C4-2B (cell line): Measurements from ENCODE around the gene VASN.

Experiments used
- ZFX ChIP-seq: fragments of 450-650 bp; IDR thresholded peaks from 2 replicates; pipeline ENCODE4 v1.6.1; 2017
- TF ChIP-seq, protein P1 (sequence below): fragments of 450-650 bp; conservative IDR thresholded peaks from 2 replicates; pipeline ENCODE4 v1.5.1; 2017; ENCODE audit warnings: mild to moderate bottlenecking

GRCh38 chr16:4364196-4365013 lies 7.2 kb upstream of the VASN start:
- TF ChIP-seq, protein P1, sequence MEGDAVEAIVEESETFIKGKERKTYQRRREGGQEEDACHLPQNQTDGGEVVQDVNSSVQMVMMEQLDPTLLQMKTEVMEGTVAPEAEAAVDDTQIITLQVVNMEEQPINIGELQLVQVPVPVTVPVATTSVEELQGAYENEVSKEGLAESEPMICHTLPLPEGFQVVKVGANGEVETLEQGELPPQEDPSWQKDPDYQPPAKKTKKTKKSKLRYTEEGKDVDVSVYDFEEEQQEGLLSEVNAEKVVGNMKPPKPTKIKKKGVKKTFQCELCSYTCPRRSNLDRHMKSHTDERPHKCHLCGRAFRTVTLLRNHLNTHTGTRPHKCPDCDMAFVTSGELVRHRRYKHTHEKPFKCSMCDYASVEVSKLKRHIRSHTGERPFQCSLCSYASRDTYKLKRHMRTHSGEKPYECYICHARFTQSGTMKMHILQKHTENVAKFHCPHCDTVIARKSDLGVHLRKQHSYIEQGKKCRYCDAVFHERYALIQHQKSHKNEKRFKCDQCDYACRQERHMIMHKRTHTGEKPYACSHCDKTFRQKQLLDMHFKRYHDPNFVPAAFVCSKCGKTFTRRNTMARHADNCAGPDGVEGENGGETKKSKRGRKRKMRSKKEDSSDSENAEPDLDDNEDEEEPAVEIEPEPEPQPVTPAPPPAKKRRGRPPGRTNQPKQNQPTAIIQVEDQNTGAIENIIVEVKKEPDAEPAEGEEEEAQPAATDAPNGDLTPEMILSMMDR = no peak
- TF ChIP-seq ZFX = no peak
